Omental fat pad (tissue), 4 donors: Measurements from ENCODE around the gene OR51B2. TPM values are rescaled to one million over a fixed set of nuclear protein-coding genes. Genes with fewer than 3 reads are reported as not detected.
"Not testable (repeated sequence)": the region's sequence is repeated elsewhere in the genome, so short reads cannot be mapped to it uniquely, and the experiment has no call there.

Source experiments
- ATAC-seq: fragments of 150-250 bp; one replicate; pipeline ENCODE4 v1.9.1; 2016; ENCODE audit warnings: mild to moderate bottlenecking, moderate library complexity; ENCODE audit not compliant: low FRiP score
- DNase-seq: peaks from one replicate; pipeline ENCODE4 v3.0.0-alpha.2; 2019; ENCODE audit warnings: low spot score
- CTCF ChIP-seq, 3 donors: fragments of 450-650 bp; IDR thresholded peaks; one replicate each; pipeline ENCODE4 v1.5.1; 2016 to 2017; ENCODE audit warnings: antibody characterized with exemption in 3 of 3, mild to moderate bottlenecking in 3 of 3, moderate library complexity in 2 of 3
- total RNA-seq, 4 donors: library from RNA; depleted of rRNA; stranded (reverse); fragments of >200 nt; gene quantifications; one replicate each; pipeline ENCODE4 v1.1.0, GENCODE V29; 2016

OR51B2 gene
- total RNA-seq, 4 donors from 2014 or later = 0.46 to 1.1 TPM; not detected in 2

GRCh38 chr11:5343474-5344335, 19.6 kb upstream of the OR51B2 start, which contains the start of gene OR51B5:
Gene OR51B5, minus strand, starts transcription at chr11:5343524. Its CDS starts 0 bp downstream, at chr11:5343524.
- TF ChIP-seq CTCF (IDR thresholded peaks at IDR 0.05) = no peak
- DNase-seq (no peak), ATAC-seq (no peak)

- TF ChIP-seq CTCF (IDR thresholded peaks at IDR 0.05) = no peak
- DNase-seq = no peak
- no peak for ATAC-seq
Measured at GRCh38 chr11:5339771-5340322, 15.8 kb upstream of the OR51B2 start.

- DNase-seq, ATAC-seq: not testable (repeated sequence)
Measured at GRCh38 chr11:5337253-5337652, 13.2 kb upstream of the OR51B2 start.

- DNase-seq (no peak), ATAC-seq (no peak)
- TF ChIP-seq CTCF (IDR thresholded peaks at IDR 0.05) = no peak
Measured at GRCh38 chr11:5336331-5336730, 12.2 kb upstream of the OR51B2 start.

GRCh38 chr11:5335170-5335569, 11.1 kb upstream of the OR51B2 start:
- ATAC-seq (no peak), DNase-seq (no peak)
- TF ChIP-seq CTCF (IDR thresholded peaks at IDR 0.05) = no peak

GRCh38 chr11:5317292-5317691, 6.8 kb downstream of the OR51B2 start:
- no peak for TF ChIP-seq CTCF (IDR thresholded peaks at IDR 0.05)
- DNase-seq (no peak), ATAC-seq (no peak)

GRCh38 chr11:5313326-5314023, 10.6 kb downstream of the OR51B2 start:
- ATAC-seq, DNase-seq: not testable (repeated sequence)
